ENCODE data around the gene HNRNPLL. TPM values are rescaled to one million over a fixed set of nuclear protein-coding genes. Genes with fewer than 3 reads are reported as not detected.

Gene HNRNPLL
- polyA plus RNA-seq, 3 donors: 7.5 to 14.1 (median 12.9) TPM

- H3K27ac ChIP-seq (ENCODE audit: low read depth, low read length): no peak overlapping the region
- 86 to 90% (median 88%) methylated on average over 4 of the region's 4 CpGs for WGBS, 3 donors
These were observed 80.9 kb downstream of the HNRNPLL start for GRCh38 chr2:38521835-38522234.

GRCh38 chr2:38517284-38517683, 85.4 kb downstream of the HNRNPLL start:
- WGBS, 3 donors: 62 to 73% (median 71%) methylated on average over 6 of the region's 6 CpGs

GRCh38 chr2:38516526-38516925, 86.2 kb downstream of the HNRNPLL start:
- no peak overlapping the region for H3K27ac ChIP-seq (ENCODE audit: low read depth, low read length)
- WGBS, 3 donors: 70 to 85% (median 83%) methylated on average over 6 of the region's 6 CpGs

More at GRCh38 chr2:38517284-38517683, 85.4 kb downstream of the HNRNPLL start:
- no peak overlapping the region for H3K27ac ChIP-seq (ENCODE audit: low read depth, low read length)

GRCh38 chr2:38516122-38516521, 86.6 kb downstream of the HNRNPLL start:
- H3K27ac ChIP-seq (ENCODE audit: low read depth, low read length): no peak overlapping the region
- 74 to 81% (median 79%) methylated on average over 3 of the region's 3 CpGs for WGBS, 3 donors

- WGBS, 3 donors: 59 to 60% (median 60%) methylated on average over 26 of the region's 26 CpGs
- H3K27ac ChIP-seq (ENCODE audit: low read depth, low read length): peak overlapping the region; percentile 51
These were observed 87.3 kb downstream of the HNRNPLL start for GRCh38 chr2:38515155-38516074.

GRCh38 chr2:38514603-38515154, 88.0 kb downstream of the HNRNPLL start:
- 73 to 90% (median 80%) methylated on average over 3 of the region's 3 CpGs for WGBS, 3 donors
- H3K27ac ChIP-seq (ENCODE audit: low read depth, low read length): no peak overlapping the region

GRCh38 chr2:38512211-38512610, 90.5 kb downstream of the HNRNPLL start:
- H3K27ac ChIP-seq (ENCODE audit: low read depth, low read length): no peak overlapping the region
- WGBS, 3 donors: 41 to 85% (median 55%) methylated on average over 3 of the region's 3 CpGs

Other genes with a start within 250 kb of the HNRNPLL start
- gene ATL2, start 225.7 kb downstream of the HNRNPLL start, polyA plus RNA-seq: 10 to 100 TPM; 12.8 to 31.2 (median 13.0) TPM
- 10 to 100 TPM in 1 of 3 donors, 1 to 10 TPM in 2; 6.7 to 11.0 (median 7.8) TPM for gene GALM, start 63.2 kb upstream of the HNRNPLL start, polyA plus RNA-seq
- 100 to 1,000 TPM in 1 of 3 donors, 10 to 100 TPM in 2; 46.1 to 168 (median 98.6) TPM for gene SRSF7, start 148.4 kb upstream of the HNRNPLL start, polyA plus RNA-seq
- gene GEMIN6, start 175.3 kb upstream of the HNRNPLL start, polyA plus RNA-seq: 1 to 10 TPM; 5.7 to 6.7 (median 5.8) TPM